ENCODE data around the gene DNAJC4.

DNAJC4 gene, protein sequence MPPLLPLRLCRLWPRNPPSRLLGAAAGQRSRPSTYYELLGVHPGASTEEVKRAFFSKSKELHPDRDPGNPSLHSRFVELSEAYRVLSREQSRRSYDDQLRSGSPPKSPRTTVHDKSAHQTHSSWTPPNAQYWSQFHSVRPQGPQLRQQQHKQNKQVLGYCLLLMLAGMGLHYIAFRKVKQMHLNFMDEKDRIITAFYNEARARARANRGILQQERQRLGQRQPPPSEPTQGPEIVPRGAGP

DNA sequence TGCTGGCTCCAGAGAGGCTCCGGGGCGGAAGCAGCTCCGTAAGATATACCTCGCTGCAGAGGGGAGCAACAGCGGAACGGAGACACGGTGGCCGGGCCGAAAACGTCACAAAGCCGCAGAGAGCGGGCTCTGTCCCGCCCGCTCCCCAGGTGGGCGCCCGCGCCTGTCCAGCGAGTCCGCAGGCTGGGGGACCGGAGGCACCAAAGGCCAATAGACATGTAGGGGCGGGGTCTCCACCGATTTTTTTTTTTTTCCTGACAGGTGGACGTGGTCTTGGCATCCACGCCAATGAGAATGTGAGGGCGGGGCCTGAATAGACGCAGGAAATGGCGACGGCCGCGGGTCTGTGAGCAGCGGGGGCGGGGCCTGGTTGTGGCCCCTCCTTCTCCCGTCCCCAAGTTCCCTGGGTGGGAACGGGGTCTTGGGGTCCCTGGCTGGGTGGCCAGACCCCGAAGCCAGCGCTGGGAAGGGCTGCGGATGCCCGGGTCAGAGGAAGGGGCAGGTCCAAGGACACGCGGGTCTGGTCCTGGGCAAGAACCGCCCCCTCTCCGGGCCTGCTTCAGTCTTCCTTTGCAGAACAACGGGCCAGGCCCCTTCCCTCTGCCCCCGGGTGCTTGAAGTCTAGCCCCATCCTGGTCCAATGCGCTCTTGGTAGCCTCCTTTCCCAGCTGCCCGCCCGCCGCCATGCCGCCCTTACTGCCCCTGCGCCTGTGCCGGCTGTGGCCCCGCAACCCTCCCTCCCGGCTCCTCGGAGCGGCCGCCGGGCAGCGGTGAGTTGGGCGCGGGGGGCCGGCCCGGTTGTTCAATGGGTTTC, at the start of gene DNAJC4:
Gene DNAJC4 (plus strand): TSS at position 378 of the 814 bp plus-strand sequence. CDS start 307 bp downstream, at position 685.
- DNase-seq: peak; percentile 97

DNA sequence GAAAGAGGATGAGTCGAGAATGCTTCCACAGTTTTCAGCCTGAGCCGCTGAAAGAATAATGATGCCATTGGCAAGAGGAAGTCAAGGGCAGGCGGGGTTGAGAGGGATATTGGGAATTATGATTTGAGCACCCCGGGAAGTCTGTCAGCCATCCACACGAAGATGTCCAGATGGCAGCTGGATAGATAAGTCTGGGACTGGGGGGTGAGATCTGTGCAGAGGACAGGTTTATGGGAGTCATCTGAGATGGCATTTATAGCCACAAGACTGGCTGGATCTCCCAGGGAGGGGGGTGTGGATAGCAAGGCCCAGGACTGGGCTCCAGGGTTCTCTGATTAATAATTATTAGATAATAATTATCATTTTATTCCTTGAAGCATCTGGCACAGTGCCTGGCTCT, 49.5 kb upstream of the DNAJC4 start:
- no peak for DNase-seq

DNA sequence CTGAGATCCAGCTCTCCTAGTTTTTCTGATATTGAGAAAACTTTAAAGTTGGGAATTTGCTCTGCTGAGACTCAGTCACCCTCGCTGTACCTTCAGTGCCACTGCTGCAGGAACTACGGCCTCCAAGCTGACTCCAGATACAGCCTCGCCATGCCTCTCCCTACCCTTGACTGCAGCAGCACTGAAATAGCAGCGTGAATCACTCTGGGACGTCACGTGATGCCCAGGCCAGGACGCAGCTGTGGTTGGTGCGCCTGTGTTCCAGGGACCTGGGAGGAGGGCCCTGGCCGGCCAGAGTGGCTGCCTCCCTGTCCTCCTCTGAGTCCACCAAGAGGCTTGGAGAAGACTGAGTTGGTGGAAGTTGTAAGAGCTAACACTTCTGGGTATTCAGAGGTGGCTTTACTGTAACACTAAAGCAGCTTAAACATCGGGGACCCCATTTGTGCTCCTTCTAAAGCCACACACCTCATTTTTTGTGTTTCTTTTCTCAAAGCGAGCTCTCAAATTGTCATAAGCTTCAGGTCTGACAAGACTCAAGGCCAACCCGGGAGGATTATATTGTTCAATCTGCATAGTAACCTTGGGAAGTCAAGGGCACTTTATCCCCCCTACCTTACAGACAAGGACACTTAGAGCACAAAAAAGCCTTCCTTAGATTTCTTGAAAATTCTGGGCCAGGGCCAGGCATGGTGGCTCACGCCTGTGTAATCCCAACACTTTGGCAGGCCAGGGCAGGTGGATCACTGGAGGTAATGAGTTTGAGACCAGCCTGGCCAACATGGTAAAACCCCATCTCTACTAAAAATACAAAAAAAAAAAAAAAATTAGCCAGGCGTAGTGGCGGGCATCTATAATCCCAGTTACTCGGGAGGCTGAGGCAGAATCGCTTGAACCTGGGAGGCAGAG, 48.6 kb upstream of the DNAJC4 start:
- peak; percentile 93 for DNase-seq

DNA sequence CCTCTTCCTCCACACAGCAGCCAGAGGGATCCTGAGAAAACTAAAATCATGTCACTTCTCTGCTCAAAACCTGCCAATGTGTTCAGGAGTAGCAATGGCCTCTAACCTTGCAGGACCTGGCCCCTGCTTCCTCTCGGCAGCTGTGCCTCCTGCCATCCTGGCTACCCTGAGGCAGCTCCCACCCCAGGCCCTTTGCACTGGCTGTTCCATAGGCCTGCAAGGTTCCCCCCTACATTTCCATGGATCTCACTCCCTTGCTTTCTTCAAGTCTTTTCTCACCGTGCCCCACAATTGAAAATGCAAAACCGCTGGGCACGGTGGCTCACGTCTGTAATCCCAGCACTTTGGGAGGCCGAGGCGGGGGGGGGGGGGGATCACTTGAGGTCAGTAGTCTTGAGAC, 46.5 kb upstream of the DNAJC4 start:
- no peak for DNase-seq

DNA sequence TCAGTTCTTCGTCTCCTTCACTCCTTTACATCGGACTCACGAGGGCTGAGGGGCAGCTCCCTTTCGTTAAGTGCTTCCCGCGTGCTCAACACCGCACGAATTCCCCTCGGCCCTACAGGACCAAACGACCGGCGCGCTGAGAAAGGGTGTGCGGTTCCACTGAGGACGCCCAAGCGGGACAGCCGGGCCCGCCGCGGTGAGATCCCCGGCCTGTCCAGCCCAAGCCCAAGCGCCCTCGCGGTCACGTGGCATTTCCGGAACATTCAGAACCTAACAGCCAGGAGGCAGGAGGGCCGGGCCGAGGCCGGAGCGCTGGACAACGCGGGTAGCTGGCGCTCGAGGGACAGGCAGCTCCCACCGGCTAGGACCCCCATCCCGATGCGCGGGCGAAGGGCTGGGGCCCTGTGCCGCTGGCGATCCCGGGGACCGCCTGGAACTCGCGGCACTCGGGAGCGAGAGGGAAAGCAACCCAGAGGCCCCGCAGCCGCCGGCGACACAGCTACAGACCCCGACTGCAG, 45.1 kb upstream of the DNAJC4 start:
- peak; percentile 93 for DNase-seq

DNA sequence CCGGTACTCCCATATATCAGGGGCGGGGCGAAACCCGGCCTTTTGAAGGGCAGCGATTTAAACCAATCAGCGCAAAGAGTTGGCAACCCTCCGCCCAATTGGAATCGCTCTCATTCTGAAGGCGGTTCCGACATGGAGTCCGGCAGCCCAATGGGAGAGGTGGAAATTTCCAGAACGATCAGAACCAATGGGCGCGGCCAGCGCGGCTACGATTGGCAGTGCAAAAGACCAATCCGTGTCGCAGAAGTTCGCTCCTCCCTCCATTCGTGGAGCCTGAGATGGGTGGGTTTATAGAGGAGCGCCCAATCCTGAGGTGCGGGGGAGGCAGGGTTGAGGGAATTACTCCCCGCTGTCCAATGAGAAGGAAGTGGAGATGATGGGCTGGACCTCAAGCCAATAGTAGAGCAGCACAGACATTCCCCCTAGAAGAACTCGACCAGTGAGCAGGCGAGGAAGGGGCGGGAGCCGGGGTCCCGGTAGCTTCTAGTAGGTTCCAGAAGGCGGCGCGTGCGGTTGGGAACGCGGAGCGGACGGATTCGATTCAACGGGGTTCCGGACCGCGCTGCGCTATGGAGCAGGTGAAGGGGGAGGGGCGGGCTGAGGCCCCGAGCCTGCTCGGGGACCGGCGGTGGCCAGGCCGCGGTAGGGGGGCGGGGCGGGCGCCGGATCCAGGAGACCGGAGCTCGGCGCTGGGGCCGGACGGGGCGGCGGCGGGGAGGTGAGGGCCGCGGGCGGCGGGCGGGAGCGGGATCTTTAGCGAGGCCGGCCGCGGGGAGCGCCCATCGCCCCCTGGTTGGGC, 44.5 kb upstream of the DNAJC4 start, which contains the start of gene STIP1:
Gene STIP1 (plus strand): TSS at position 479 of the 799 bp plus-strand sequence. CDS start 91 bp downstream, at position 570.
- peak; percentile 100 for DNase-seq

DNA sequence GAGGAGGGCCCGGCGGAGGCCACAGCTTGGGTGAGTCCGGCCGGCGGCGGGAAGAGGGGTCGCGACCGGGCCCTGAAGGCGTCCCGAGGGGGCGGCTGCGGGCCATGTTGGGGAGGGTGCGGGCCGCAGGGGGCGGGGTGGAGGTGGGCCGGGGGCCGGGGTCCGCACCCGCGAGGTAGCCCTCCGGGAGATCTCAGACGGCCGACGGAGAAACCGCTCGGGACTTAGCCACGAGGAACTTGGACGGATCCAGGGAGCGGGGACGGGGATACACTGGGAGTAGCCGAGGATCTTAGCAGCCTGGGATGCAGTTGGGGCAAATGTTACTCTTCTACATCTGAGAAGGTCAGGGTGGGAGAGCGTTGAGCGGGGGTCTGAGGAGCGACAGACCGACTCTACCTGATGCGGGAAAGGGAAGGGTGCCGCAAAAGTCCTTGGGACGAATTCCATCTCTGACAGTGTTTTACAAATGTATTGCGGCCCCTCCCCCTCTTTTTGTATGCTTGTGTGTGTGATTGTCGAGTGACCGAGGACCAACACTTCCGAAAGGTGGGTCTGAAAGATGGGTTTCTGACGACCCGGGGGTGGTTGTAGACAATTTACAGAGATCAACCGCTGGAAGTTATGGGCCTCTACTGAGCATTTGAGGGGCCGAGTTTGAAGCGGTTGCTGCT, 43.7 kb upstream of the DNAJC4 start:
- peak; percentile 50 for DNase-seq

DNA sequence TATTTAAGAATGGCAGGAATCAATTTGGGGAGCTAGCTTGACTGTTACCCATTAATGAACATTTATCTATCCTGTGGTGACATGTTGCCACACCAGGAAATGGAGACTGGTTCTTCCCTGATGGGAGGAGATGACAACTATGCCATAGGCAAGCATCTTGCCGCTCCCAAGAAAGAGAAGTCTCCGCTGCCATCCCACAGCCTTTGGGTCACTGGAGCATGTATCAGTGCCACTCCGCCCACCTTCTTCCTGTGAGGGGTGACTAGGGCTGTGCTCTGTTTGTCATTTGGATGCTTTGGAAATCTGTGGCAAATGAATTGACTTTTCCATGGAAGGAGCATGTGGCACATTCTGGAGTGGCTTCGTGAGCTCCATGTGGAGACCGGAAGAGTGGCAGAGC, 37.9 kb upstream of the DNAJC4 start:
- DNase-seq: no peak

DNA sequence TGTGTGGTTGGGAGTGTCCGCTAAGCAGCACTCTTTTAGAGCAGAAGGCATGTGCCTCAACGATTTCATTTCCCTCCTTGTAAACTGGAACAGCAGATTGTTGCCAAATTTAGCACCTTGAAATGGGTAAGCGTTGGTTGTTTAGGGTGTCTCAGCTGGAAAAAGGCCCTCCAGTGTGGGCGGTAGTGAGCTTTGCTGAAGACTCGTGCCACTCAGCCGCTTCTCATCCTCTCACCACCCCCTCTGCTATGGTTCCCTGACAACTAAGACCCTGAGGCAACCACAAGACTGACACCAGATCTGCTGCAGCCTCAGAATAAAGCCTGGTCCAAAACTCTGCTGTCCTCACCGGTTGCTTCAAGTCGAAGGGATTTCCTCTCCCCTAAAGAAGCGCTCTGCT, 33.7 kb upstream of the DNAJC4 start:
- DNase-seq: no peak

DNA sequence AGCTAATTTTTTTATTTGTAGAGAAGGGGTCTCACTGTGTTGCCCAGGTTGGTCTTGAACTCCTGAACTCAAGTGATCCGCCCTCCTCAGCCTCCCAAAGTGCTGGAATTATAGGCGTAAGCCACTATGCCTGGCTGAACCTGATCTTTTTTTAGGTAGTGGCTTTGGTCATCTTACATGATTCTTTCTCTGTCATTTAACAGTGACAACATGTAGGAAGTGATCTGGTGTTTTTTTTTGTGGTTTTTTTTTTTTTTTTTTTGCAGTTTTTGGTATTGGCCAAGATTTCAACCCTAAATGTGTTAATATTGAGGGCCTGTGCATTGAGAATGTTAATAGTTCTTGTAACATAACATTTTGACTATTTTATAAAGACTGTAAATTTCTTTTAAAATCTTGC, 31.8 kb upstream of the DNAJC4 start:
- DNase-seq: no peak

DNA sequence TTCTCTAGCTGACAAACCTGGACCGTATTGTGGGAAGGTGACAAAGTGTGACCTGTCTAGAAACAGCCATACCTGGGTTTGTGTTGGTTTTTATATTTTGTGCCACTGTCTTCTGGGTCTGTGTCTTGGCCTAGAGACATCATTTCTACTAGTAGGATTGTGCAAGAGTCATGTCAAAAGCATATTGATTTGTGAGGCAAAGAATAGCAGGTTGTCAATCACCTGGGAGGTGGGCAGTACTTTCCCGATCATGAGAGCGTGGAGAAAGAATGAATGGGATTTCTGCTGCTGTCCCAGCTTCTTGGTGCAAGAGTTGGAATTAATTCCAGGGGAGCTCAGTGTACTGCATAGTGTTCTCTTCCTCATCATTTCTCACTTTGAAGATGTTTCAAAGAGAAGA, 28.8 kb upstream of the DNAJC4 start:
- no peak for DNase-seq

DNA sequence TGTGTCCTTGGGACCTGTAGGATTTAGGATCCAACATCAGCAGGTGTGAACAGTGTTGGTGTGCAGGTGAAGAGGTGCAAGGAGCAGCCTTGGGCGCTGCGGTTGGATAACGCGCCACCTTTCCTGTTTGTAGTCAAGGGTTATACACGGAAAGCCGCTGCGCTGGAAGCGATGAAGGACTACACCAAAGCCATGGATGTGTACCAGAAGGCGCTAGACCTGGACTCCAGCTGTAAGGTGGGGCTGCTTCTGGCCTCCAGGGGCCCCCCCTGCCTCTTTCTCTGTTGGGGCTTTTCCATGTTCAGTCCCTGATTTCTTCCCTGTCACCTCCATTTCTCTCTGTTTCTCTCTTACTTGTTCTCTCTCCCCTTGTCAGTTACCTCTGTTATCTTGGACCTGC, 27.4 kb upstream of the DNAJC4 start:
- DNase-seq: no peak

DNA sequence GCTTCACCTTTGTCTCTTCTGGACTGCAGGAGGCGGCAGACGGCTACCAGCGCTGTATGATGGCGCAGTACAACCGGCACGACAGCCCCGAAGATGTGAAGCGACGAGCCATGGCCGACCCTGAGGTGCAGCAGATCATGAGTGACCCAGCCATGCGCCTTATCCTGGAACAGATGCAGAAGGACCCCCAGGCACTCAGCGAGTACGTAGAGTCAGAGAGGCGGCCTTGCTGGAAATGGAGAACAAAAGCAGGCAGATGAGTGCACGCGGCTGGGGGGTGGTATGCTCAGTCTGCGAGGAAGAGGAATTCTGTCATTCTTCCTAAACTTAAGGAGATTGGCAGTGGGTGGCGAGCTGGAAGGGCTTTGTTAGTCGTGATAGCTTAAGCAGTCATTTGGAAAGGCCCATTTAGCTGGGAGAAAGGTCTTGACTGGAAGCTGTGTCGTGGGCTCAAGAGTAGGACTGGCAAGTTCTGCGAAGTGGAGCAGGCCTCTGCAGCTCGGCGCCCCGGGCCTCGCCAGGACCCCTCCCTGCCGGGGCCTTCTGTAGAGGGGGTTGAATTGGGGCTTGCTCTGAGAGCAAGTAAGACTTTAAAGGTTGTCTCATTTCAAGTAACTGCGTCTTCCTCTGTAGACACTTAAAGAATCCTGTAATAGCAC, 26.8 kb upstream of the DNAJC4 start:
- no peak for DNase-seq

DNA sequence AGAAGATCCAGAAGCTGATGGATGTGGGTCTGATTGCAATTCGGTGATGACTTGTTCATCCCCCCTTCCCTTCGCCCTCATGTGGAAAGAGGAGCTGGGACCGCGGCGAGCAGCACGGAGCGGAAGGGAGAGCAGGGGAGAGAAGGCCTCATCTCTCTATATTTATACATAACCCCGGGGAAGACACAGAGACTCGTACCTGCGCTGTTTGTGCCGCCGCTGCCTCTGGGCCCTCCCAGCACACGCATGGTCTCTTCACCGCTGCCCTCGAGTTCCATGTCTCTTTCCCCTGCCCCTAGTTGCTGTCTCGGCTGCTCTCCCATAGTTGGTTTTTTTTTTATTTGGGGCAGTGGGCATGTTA, 26.3 kb upstream of the DNAJC4 start:
- DNase-seq: no peak

DNA sequence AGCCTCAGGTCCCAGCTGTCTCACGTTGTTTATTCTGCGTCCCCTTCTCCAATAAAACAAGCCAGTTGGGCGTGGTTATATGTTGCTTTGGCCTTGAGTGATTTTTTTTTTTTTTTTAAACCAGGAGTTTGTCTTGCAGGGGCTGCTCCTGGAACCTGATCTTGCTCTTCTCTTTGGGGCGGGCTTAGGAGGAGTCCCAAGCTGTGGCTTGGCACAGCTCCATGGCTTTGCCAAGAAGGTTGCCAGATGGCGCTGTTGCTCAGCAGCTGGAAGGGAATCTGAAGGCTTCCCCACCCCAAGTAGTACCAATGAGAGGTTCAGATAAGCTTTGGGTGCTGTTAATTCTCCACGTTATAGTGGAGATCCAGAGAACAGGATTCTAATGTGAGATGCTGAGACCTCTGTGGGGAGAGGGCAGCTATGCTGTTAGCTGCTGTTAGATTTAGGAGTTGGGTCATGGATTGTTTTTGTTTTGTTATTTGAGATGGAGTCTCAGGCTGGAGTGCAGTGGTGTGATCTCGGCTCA, 25.8 kb upstream of the DNAJC4 start:
- DNase-seq: peak; percentile 97

DNA sequence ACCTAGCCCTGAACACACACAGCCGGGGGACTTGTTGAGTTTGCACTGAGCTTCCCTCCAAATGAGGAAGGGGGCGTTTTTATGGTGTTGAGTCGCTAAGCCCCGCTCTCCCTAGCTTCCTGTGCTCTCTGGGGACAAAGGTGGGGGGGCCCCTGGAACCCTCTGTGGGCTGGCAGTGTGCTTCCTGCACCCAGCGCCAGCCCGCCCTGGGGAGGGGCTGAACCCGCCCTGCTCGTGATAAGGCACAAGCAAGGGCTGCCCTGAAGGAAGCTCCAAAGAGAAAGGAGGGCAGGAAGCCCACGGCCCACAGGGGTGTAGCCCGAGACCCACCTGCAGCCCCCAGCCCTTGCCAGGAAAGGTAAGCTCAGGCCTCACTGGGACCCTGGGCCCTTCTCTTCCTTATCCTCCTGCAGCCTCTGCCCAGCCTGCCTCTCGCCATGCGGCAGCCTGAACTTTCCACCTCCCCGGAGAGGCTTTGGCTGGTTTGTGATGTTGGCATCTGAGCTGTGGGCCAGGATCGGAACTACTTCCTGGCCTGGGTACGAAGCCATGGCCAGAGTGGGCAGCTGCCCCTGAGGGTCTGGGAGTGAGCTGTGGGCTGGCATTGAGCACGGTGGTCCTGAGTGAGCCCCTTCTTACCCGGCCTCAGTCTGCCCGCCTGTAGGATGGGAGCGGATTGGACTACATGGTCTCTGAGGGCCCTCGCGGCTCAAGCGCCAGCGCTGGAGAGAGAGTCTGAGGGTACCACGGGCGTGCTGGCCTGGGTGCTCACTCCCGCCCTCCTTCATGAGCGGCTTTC, 23.7 kb upstream of the DNAJC4 start, which contains the start of gene FERMT3:
Gene FERMT3 (plus strand): TSS at position 265 of the 799 bp plus-strand sequence. CDS start 644 bp downstream, outside the sequence.
- DNase-seq: peak; percentile 80

DNA sequence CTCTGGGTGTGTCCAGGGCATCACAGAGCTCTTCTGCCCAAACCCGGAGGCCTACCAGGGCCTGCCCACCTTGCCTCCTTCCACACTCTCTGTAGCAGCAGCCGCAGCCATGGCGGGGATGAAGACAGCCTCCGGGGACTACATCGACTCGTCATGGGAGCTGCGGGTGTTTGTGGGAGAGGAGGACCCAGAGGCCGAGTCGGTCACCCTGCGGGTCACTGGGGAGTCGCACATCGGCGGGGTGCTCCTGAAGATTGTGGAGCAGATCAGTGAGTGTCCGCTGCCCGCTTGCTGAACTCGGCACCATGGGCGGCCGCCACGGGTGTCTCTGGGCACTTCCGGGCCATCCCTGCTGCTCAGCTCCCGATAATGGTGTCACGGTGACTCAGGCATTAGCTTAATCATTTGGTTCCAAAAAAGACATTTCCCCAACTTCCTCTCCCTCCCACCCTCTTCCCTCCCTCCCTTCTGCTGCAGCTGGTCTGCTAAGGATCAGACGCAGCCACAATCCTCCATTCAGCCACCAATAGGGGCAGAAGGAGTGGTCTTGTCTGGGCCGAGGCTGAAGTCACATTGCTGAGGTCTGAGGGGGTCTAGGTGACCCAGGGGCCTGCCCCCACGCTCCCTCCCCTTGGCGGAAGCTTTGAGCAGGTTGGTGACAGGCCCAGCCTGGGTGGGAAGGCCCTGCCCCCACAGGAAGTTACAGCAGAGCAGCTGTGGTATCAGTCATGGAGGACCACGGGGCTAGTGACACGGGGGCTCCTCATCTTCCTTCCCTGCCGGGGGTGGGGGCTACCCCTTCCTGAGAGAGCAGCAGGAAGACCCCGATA, 22.9 kb upstream of the DNAJC4 start:
- peak; percentile 91 for DNase-seq

DNA sequence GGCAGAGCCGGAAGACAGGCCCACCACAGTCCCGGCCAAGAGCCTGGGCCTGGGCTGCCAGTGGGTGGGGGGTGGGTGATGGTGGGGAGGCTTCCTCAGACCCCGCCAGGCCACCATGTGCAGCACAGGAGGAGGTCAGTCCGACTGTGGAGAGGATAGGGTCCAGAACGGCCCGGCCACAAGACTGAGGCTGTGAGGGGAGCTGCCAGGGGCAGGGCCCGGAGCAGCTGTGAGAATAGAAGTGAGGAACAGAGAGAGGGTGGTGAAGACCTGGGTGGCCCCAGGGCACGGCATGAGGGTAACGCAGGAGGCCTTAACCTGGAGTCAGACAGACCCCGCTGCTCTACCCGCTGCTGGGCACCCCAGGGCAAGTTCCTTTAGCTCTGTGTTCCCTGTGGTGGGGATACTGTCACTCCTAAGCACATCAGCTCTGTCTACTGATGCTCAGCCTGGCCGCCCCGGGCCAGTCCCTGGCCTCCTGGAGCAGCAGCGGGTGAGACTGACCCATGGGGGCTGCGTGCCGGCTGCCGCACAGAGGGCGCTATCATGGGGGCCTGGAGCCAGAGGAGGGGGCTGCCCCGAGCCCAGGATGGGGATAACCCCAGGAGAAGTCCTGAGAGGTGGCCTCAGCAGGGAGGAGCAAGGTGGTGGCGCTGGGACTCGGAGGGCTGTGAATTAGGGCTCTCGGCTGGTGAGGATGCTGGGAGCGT, 22.1 kb upstream of the DNAJC4 start:
- no peak for DNase-seq
